HK-2 (cell line): ENCODE measurements around the gene UGT1A6.

ENCODE experiments used
- DNase-seq: peaks from one replicate; pipeline ENCODE4 v3.0.0-alpha.2; 2018; ENCODE audit not compliant: unreplicated experiment

UGT1A6 gene

GRCh38 chr2:233766416-233766815 is 73.7 kb downstream of the UGT1A6 start:
- DNase-seq = no peak

GRCh38 chr2:233768076-233768475 is 75.4 kb downstream of the UGT1A6 start:
- DNase-seq = no peak

GRCh38 chr2:233769260-233769659 is 76.6 kb downstream of the UGT1A6 start:
- DNase-seq = no peak

GRCh38 chr2:233772153-233772552 is 79.5 kb downstream of the UGT1A6 start:
- no peak for DNase-seq

GRCh38 chr2:233772583-233772982 is 79.9 kb downstream of the UGT1A6 start:
- no peak for DNase-seq

- DNase-seq = no peak
Measured at GRCh38 chr2:233773854-233774253, 81.2 kb downstream of the UGT1A6 start.

GRCh38 chr2:233775414-233775813 is 82.7 kb downstream of the UGT1A6 start:
- DNase-seq = no peak

- DNase-seq = no peak
Measured at GRCh38 chr2:233778030-233778429, 85.3 kb downstream of the UGT1A6 start, which contains the start of gene MROH2A. Gene MROH2A (plus strand): TSS chr2:233778330. CDS start chr2:233779359, 1,029 bp downstream.

GRCh38 chr2:233779722-233780121 is 87.0 kb downstream of the UGT1A6 start:
- no peak for DNase-seq

GRCh38 chr2:233780771-233781170 is 88.1 kb downstream of the UGT1A6 start:
- no peak for DNase-seq

- no peak for DNase-seq
Measured at GRCh38 chr2:233789554-233789953, 96.9 kb downstream of the UGT1A6 start.

- no peak for DNase-seq
Measured at GRCh38 chr2:233791151-233791882, 98.6 kb downstream of the UGT1A6 start.

GRCh38 chr2:233791883-233792329 is 99.2 kb downstream of the UGT1A6 start:
- no peak for DNase-seq

- no peak for DNase-seq
Measured at GRCh38 chr2:233792720-233793119, 100.0 kb downstream of the UGT1A6 start.

- DNase-seq = no peak
Measured at GRCh38 chr2:233793465-233794127, 100.9 kb downstream of the UGT1A6 start.

GRCh38 chr2:233794128-233794658 is 101.5 kb downstream of the UGT1A6 start:
- no peak for DNase-seq

- no peak for DNase-seq
Measured at GRCh38 chr2:233795735-233796171, 103.1 kb downstream of the UGT1A6 start.

GRCh38 chr2:233796254-233796653 is 103.6 kb downstream of the UGT1A6 start:
- DNase-seq = no peak

- no peak for DNase-seq
Measured at GRCh38 chr2:233798335-233799086, 105.8 kb downstream of the UGT1A6 start.

GRCh38 chr2:233799087-233799665 is 106.5 kb downstream of the UGT1A6 start:
- no peak for DNase-seq

- DNase-seq = no peak
Measured at GRCh38 chr2:233799716-233800115, 107.0 kb downstream of the UGT1A6 start.

- DNase-seq = no peak
Measured at GRCh38 chr2:233800208-233800607, 107.5 kb downstream of the UGT1A6 start.
